Smooth muscle cell (in vitro differentiated cells): ENCODE data around the gene SYMPK. TPM values are rescaled to one million over a fixed set of nuclear protein-coding genes. Genes with fewer than 3 reads are reported as not detected.

Experiments
- DNase-seq: peaks from one replicate; lab custom pipeline; 2025; ENCODE audit not compliant: unreplicated experiment; lab: John Stamatoyannopoulos, UW
- H2AFZ ChIP-seq: fragments of 200-600 bp; sonication (generic); 2 replicates; pipeline ENCODE4 v1.6.0; 2016; ENCODE audit warnings: antibody characterized with exemption, low read depth, mild to moderate bottlenecking
- H3F3A ChIP-seq: fragments of 200-600 bp; sonication (generic); 2 replicates; pipeline ENCODE4 v1.6.0; 2017; ENCODE audit warnings: antibody characterized with exemption, low read depth
- H3K27ac ChIP-seq: fragments of 200-600 bp; sonication (generic); 2 replicates; pipeline ENCODE4 v1.5.1; 2016; ENCODE audit warnings: low read depth, mild to moderate bottlenecking
- H3K27me3 ChIP-seq: fragments of 200-600 bp; sonication (generic); 2 replicates; pipeline ENCODE4 v1.6.1; 2016; ENCODE audit warnings: low read depth, mild to moderate bottlenecking
- H3K36me3 ChIP-seq: fragments of 200-600 bp; sonication (generic); 2 replicates; pipeline ENCODE4 v1.5.1; 2016; ENCODE audit warnings: low read depth
- H3K4me1 ChIP-seq: fragments of 200-600 bp; sonication (generic); 2 replicates; pipeline ENCODE4 v1.5.1; 2016; ENCODE audit warnings: low read depth
- H3K4me2 ChIP-seq: fragments of 200-600 bp; sonication (generic); 2 replicates; pipeline ENCODE4 v1.6.0; 2016; ENCODE audit warnings: mild to moderate bottlenecking
- H3K4me3 ChIP-seq: fragments of 200-600 bp; sonication (generic); 2 replicates; pipeline ENCODE4 v1.5.1; 2016; ENCODE audit warnings: mild to moderate bottlenecking
- H3K79me2 ChIP-seq: fragments of 200-600 bp; sonication (generic); 2 replicates; pipeline ENCODE4 v1.6.0; 2016; ENCODE audit warnings: low read depth, mild to moderate bottlenecking
- H3K9ac ChIP-seq: fragments of 200-600 bp; sonication (generic); 2 replicates; pipeline ENCODE4 v1.6.0; 2016; ENCODE audit warnings: low read depth
- H3K9me3 ChIP-seq: fragments of 200-600 bp; sonication (generic); replicated peaks from 2 replicates; pipeline ENCODE4 v1.5.1; 2016; ENCODE audit warnings: low read depth
- H4K20me1 ChIP-seq: fragments of 200-600 bp; sonication (generic); 2 replicates; pipeline ENCODE4 v1.6.0; 2016; ENCODE audit warnings: low read depth
- WGBS: methylation state at CpG from one replicate; pipeline ENCODE4 v1.1.7; 2016; ENCODE audit warnings: low lambda C conversion rate; 5-methylcytosine and 5-hydroxymethylcytosine counted together
- polyA plus RNA-seq: library from polyadenylated mRNA; unstranded; fragments of >200 nt; fragmentation: Nextera tagmentation; extraction: Ambion mirVana; gene quantifications from 2 replicates; pipeline ENCODE4 v1.2.1, GENCODE V29; 2016
- total RNA-seq: library from RNA; depleted of rRNA; stranded (reverse); fragments of >200 nt; gene quantifications from 2 replicates; pipeline ENCODE4 v1.2.3, GENCODE V29; 2014
- TF ChIP-seq, protein P1 (sequence below): fragments of 200-600 bp; sonication (generic); IDR thresholded peaks from 2 replicates; pipeline ENCODE4 v1.5.1; 2017; ENCODE audit warnings: borderline replicate concordance, mild to moderate bottlenecking, antibody characterized with exemption; ENCODE audit not compliant: insufficient read depth, poor library complexity, severe bottlenecking

SYMPK gene
- total and polyA plus RNA-seq, 2 experiments from 2014 or later, result 28.6 to 30.9 TPM

DNA sequence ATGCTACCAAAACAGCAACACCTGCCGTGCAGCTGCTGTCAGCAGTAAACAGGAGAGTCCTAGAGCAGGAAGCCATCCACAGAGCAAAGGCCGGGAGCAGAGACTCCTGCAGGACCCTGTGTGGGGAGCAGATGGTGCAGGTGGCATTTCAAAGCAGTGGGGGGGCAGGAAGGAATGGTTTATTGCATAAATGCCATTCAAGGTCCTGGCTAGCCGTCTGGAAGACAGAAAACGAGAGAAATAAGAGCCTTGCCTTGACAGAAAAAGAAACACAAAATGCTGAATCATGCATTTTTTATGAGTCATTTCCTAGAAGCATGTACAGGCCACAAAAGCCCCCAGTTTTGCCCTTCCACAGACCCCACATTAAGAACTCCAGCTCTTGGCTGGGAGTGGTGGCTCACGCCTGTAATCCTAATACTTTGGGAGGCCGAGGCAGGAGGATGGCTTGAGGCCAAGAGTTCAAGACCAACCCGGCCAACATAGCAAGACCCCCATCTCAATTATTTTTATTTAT, 53.2 kb downstream of the SYMPK start:
- Histone ChIP-seq H3K27me3 (no peaks in the 10 kb centered on the region), H3F3A (peaks cover 3% of the 10 kb centered on the region), H2AFZ (no peak overlapping the region), H4K20me1 (no peaks in the 10 kb centered on the region), H3K79me2 (no peaks in the 10 kb centered on the region), H3K36me3 (no peaks in the 10 kb centered on the region), H3K4me1 (no peaks in the 10 kb centered on the region), H3K9me3 (no peaks in the 10 kb centered on the region), H3K4me2 (peak overlapping the region; percentile 76), H3K9ac (no peak overlapping the region), H3K4me3 (no peak overlapping the region), H3K27ac (peak overlapping the region; percentile 66)
- no peak for DNase-seq
- 38% methylated on average over 7 of the region's 7 CpGs for WGBS
- TF ChIP-seq, protein P1, sequence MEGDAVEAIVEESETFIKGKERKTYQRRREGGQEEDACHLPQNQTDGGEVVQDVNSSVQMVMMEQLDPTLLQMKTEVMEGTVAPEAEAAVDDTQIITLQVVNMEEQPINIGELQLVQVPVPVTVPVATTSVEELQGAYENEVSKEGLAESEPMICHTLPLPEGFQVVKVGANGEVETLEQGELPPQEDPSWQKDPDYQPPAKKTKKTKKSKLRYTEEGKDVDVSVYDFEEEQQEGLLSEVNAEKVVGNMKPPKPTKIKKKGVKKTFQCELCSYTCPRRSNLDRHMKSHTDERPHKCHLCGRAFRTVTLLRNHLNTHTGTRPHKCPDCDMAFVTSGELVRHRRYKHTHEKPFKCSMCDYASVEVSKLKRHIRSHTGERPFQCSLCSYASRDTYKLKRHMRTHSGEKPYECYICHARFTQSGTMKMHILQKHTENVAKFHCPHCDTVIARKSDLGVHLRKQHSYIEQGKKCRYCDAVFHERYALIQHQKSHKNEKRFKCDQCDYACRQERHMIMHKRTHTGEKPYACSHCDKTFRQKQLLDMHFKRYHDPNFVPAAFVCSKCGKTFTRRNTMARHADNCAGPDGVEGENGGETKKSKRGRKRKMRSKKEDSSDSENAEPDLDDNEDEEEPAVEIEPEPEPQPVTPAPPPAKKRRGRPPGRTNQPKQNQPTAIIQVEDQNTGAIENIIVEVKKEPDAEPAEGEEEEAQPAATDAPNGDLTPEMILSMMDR, result no peak

DNA sequence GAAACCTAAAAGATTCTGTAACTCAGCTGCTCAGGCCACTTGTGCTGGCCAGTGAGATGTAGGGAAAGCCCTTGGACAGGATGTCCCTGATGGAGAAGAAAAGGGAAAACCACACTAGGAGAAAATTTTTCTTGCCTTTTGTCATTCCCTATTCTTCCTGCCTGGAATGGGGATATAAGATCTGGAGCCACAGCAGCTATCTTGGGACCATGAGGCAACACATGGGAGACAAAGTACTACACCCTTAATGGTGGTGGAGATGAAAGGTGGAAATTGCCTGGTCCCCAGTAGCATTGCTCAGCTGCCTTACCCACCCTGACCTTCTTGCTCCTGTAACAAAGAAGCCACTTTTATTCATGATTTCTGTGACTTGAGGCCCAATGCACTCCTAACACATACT, 57.2 kb downstream of the SYMPK start:
- DNase-seq, result no peak
- Histone ChIP-seq H3F3A (peaks cover 3% of the 10 kb centered on the region), H3K4me1 (no peaks in the 10 kb centered on the region), H3K27me3 (no peaks in the 10 kb centered on the region), H3K27ac (no peak overlapping the region), H3K36me3 (no peaks in the 10 kb centered on the region), H3K4me2 (no peak overlapping the region), H3K9ac (no peak overlapping the region), H2AFZ (no peak overlapping the region), H3K9me3 (no peaks in the 10 kb centered on the region), H4K20me1 (no peaks in the 10 kb centered on the region), H3K4me3 (no peak overlapping the region), H3K79me2 (no peaks in the 10 kb centered on the region)
- TF ChIP-seq, protein P1, result no peak

DNA sequence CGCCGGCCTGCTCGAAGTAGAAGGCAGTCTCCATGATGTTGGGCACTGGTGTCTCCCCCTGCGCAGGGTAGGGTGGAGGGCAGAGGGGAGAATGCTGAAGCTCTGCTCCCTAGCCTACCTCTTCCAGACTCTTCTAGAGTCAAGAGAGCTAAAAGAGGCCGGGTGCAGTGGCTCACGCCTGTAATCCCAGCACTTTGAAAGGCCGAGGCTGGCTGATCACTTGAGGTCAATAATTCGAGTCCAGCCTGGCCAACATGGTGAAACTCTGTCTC, 58.1 kb downstream of the SYMPK start:
- H3K4me1 ChIP-seq, result no peaks in the 10 kb centered on the region
- peaks cover 4% of the 10 kb centered on the region for H3F3A ChIP-seq
- DNase-seq, result no peak
- H2AFZ ChIP-seq, result no peak overlapping the region
- H3K4me2 ChIP-seq, result no peak overlapping the region
- H3K27ac ChIP-seq, result no peak overlapping the region
- no peaks in the 10 kb centered on the region for H3K27me3 ChIP-seq
- H4K20me1 ChIP-seq, result no peaks in the 10 kb centered on the region
- TF ChIP-seq, protein P1, result no peak
- 98% methylated on average over 8 of the region's 8 CpGs for WGBS
- no peak overlapping the region for H3K4me3 ChIP-seq
- no peak overlapping the region for H3K9ac ChIP-seq
- H3K36me3 ChIP-seq, result no peaks in the 10 kb centered on the region
- no peaks in the 10 kb centered on the region for H3K9me3 ChIP-seq
- no peaks in the 10 kb centered on the region for H3K79me2 ChIP-seq

DNA sequence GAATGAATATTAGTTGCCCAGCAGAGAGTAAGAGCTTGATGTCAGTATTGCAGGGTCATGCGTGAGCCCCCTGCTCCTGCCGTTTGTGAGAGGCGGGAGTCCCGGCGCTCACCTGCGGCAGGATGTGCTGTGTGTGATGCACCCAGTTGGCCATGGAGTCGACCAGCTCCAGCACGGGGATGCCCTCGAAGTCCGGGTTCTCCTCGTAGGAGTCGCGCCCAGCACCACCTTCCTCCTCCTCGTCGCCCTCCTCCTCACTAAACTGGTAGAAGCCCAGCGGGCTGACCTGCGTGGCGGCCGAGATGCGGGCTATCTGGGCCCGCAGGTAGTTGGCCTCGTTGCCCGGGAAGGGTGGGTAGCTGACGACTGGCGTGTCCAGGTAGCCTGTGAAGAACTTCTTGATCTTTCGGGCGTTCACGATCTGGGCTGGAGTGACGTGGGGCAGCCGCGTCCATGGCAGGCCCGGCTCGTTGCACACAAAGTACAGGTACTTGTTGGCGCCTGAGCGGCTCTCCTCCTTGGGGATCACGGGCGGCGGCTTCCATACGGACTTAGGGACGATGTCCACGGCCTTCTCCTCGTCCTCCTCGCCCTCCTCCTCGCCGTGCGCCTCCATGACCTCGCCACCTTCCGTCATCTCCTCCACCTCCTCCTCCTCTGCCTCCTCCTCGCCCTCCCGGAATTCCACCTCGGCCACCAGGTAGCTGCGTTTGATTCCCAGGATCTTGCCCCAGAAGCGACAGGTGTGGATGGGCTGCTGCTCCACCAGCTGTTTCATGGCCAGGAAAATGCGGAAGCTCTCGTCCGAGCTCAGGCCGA, 58.6 kb downstream of the SYMPK start:
- WGBS, result 94% methylated on average over 51 of the region's 57 CpGs
- H3K27me3 ChIP-seq, result no peaks in the 10 kb centered on the region
- H2AFZ ChIP-seq, result no peak overlapping the region
- H3F3A ChIP-seq, result peaks cover 7% of the 10 kb centered on the region
- H3K36me3 ChIP-seq, result no peaks in the 10 kb centered on the region
- H3K9ac ChIP-seq, result no peak overlapping the region
- H3K9me3 ChIP-seq, result no peaks in the 10 kb centered on the region
- DNase-seq, result no peak
- H3K4me3 ChIP-seq, result no peak overlapping the region
- H4K20me1 ChIP-seq, result no peaks in the 10 kb centered on the region
- H3K27ac ChIP-seq, result no peak overlapping the region
- H3K79me2 ChIP-seq, result no peaks in the 10 kb centered on the region
- H3K4me2 ChIP-seq, result no peak overlapping the region
- TF ChIP-seq, protein P1, result no peak
- peaks cover 4% of the 10 kb centered on the region for H3K4me1 ChIP-seq
